Measurements from ENCODE around the gene CRTC1. TPM values are rescaled to one million over a fixed set of nuclear protein-coding genes. Genes with fewer than 3 reads are reported as not detected.

Gene CRTC1
- total RNA-seq, 1 donor from 2014 or later = 9.1 TPM

DNA sequence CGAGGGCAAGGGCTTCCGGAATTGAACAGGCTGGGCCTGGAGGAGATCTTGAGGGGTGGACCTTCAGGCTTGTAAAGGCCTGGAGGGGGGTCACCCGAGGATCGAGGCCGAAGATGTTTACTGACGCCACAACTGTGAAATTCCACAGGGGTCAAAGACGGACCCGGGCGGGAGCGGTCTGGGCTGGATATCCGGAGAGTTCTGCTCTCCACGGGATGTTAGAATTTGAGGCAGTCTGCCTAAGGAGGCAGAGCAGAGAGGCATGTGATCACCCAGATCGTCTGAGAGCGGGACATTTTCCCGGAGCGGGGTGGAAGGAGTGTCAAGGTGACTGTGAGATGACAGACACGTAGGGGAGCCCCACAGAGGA is 33.5 kb upstream of the CRTC1 start:
- ATAC-seq (ENCODE audit: poor library complexity) = peak; percentile 70
- DNase-seq = peak; percentile 75
- intact Hi-C loops (cut with DNase I) = no loop called here

DNA sequence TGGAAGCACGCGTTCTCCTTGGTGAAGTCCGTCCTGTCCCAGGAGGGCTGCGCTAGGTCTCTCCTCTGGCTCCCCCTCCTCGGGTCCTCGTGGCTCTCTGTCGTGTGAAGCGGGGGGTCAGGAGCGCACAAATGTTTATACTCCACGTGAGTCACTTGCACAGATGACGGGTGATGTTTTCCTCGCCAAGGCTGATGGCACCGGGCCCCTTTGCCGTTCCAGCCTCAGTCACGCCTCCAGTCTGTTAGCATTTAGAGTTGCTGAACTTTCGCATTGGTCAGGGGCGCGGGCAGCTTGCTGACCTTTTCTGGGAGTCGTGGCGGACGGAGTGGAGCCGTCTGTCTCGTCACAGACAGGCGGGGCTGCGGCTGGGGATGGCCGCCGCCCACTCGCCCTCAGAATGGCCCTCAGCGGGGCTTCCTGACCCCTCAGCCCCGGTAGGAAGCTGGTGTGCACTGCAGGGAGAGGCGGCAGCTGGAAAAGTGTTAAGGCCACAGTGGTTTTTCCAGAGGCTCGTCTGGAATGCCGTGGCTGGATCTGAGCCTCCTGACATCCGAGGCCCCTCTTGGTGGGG is 32.9 kb upstream of the CRTC1 start:
- intact Hi-C loops (cut with DNase I) = no loop called here
- peak; percentile 71 for ATAC-seq (ENCODE audit: poor library complexity)
- DNase-seq = peak; percentile 90

DNA sequence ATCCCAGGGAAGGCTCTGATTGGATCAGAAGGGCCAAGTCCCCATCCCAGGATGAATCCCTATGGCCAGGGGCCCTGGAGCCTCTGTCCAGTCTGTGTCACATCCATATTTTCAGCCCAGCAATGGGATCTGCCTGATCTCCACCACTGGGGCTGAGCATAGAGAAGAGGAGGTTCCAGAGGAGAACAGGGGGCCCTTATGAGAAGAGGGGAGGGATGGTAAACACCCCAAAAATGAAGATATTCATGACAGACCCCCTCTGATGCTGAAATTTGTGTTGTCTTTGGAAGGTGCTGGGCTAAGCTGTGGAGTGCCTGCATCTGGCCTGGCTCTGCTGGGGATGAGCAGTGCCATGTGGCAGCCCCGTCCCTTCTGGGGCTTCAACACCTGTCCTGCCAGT is 32.2 kb upstream of the CRTC1 start:
- DNase-seq = no peak
- no peak for ATAC-seq (ENCODE audit: poor library complexity)
- intact Hi-C loops (cut with DNase I) = no loop called here

DNA sequence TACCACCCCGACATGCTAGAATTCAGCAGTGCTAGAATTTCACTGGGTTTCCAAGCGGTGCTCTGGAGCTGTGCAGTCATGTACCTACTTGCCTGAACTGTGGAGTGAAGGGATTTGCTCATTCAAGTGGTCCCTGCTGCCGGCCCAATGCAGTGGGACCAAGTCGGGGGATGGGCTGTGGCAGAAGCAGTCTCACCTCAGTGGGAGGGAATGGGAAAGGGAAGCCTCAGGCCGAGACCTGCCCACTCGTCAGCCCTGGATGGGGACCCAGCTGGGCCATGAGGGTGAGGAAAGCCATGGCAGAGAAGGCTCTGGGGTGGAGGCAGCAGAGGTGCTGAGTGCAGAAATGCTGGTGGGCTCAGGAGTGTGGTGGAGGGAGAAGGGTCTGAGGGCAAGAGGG is 31.7 kb upstream of the CRTC1 start:
- intact Hi-C loops (cut with DNase I) = no loop called here
- ATAC-seq (ENCODE audit: poor library complexity) = no peak
- DNase-seq = no peak

DNA sequence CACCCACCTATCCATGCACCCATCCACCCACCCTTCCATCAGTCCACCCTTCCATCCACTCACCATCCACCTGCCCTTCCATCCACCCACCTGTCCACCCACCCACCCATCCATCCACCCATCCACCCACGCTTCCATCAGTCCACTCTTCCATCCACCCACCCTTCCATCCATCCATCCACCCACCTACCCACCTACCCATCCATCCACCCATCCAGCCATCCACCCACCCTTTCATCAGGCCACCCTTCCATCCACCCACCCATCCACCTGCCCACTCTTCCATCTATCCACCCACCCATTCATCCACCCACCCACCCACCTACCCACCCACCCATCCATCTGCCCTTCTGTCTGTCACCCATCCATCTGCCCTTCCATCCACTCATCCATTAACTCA is 29.6 kb upstream of the CRTC1 start:
- intact Hi-C loops (cut with DNase I) = no loop called here
- DNase-seq (no peak), ATAC-seq (ENCODE audit: poor library complexity) (no peak)

GRCh38 chr19:18654469-18654868 is 29.0 kb upstream of the CRTC1 start:
- ATAC-seq (ENCODE audit: poor library complexity) (no peak), DNase-seq (no peak)
- intact Hi-C loops (cut with DNase I) = no loop called here

GRCh38 chr19:18655173-18655844 is 28.2 kb upstream of the CRTC1 start:
- ATAC-seq (ENCODE audit: poor library complexity) (no peak), DNase-seq (no peak)
- intact Hi-C loops (cut with DNase I) = no loop called here

DNA sequence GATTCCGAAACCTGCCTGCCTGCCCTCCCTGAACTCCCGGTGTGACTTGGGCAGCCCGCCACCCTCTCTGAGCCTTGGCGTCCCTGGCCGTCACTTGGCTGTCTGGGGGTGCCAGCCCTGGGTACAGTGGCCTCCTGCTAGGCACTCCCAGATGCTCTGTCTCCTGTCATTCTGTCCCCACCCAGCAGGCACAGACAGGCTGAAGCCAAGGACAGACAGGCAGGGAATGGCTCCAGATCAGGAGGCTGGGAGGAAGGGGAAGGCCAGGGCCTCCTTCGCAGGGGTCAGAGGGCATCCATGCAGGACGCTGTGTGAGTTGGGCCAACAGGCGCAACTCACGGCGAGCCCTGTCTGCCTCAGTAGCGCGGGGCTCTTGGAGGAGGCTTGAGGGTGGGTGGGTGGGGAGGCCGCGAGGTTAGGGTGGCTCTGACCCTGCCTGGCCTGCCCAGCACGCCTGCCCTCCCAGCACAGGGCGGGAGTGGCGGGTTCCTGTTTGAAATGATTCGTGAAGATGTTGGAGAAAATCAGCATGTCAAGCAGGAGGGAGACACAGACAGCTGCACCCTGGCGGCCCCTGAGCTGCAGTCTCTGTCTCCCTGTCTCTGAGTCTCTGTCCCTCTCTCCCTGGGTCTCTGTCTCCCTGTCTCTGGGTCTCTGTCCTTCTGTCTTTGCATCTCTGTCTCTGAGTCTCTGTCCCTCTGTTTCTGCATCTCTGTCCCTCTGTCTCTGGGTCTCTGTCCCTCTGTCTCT is 27.0 kb upstream of the CRTC1 start:
- ATAC-seq (ENCODE audit: poor library complexity) = no peak
- no peak for DNase-seq
- intact Hi-C loops (cut with DNase I) = no loop called here

- peak; percentile 41 for ATAC-seq (ENCODE audit: poor library complexity)
- DNase-seq = peak; percentile 78
- intact Hi-C loops (cut with DNase I) = no loop called here
Measured at GRCh38 chr19:18657590-18658365, 25.7 kb upstream of the CRTC1 start.

- no peak for ATAC-seq (ENCODE audit: poor library complexity)
- intact Hi-C loops (cut with DNase I) = no loop called here
- no peak for DNase-seq
Measured at GRCh38 chr19:18658366-18658855, 25.1 kb upstream of the CRTC1 start.

GRCh38 chr19:18659281-18660050 is 24.0 kb upstream of the CRTC1 start:
- DNase-seq (peak; percentile 80), ATAC-seq (ENCODE audit: poor library complexity) (peak; percentile 62)
- intact Hi-C loops (cut with DNase I) = no loop called here

DNA sequence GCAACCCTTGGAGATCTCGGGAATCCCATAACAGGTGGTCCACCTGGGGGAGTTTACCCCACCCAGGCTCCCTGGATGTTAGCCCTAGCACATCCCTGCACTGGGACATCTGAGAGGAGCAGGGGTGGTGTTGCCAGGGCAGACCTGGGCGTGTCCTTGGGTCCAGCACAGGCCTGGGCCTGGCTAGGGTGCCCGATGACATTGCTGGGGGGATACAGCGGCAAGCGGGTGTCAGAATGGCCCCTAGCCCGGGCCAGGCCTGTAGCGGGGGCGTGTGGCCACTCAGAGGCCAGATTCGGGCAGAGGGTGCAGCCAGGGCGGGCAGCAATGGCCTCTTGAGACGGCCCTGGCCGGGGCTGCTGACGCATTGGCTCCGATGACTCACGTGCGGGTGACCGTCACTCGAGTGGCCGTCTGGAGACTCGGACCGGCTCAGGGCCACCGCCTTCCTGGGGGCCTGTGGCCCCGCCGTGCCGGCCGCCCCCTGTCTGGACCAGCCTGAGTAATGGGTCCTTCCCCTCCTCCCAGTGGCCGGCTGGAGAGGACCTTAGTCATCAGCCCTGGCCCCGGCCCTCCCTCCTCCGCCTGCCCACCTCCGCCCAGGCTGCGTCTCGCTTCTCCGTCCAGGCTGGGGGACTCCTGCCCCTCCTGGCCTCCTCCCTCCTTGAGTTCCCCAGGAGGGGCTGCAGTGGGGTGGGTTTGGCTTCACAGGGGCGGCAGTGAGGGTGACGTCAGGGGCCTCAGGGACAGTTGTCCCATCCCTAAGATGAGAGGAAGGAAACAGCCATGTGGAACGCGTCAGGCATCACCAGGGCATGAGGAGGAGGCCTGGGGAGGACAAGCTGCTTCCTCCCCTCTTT is 23.2 kb upstream of the CRTC1 start:
- intact Hi-C loops (cut with DNase I) = no loop called here
- ATAC-seq (ENCODE audit: poor library complexity) = peak; percentile 64
- peak; percentile 83 for DNase-seq

DNA sequence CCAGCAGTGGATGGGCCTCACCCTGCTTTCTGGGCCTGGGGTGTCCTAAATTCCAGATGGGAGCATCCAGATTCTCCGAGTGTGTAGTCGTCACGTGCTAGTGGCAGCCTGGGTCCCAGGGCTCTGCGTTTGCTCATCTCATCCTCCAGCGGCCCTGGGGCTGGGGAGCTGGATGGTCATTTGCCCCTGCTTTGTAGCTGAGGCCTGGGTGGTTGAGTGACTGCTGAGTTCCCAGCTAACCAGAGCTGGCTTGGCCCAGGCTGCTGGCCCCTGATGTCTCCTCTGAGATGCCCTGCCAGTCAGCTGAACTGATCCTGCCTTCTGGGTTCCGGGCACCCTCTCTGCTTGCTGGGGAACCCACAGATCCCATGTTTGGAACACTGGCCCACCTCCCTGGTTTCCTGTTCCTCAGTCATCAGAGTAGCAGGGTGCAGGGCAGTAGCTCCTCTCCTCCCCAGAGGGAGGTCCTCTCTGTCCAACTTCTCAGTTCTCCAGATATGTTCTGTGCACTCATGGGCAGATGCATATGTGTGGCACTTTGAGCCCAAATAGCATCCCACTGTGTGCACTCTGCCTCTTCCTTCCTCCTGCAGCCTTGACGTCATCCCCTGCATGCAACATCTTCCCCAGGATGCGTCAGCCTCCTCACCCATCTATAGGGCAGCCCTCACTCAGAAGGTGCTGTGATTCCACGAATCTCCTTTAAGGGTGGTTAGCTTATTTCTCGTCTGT is 22.4 kb upstream of the CRTC1 start:
- no peak for DNase-seq
- intact Hi-C loops (cut with DNase I) = no loop called here
- ATAC-seq (ENCODE audit: poor library complexity) = no peak

GRCh38 chr19:18662972-18663732 is 20.3 kb upstream of the CRTC1 start:
- intact Hi-C loops (cut with DNase I) = no loop called here
- DNase-seq = no peak
- no peak for ATAC-seq (ENCODE audit: poor library complexity)

DNA sequence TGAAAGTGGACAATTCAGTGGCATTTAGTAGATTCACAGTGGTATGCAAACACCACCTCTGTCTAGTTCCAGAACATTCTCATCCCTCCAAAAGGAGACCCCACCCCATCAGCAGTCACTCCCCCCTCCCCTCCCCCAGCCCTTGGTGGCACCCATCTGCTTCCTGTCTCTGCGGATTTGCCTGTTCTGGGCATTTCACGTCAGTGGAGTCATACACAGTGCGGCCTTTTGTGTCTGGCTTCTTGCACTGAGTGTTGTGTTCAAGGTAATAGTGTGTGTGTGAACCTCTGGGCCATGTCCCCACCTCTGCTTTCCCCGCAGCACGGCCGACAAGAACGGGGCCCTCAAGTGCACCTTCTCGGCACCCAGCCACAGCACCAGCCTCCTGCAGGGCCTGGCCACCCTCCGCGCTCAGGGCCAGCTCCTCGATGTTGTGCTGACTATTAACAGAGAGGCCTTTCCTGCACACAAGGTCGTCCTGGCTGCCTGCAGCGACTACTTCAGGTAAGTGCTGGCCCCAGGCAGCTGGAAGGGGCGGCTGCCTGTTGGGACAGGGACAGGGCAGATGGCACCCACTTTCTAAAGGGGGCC is 19.4 kb upstream of the CRTC1 start:
- intact Hi-C loops (cut with DNase I) = no loop called here
- ATAC-seq (ENCODE audit: poor library complexity) (no peak), DNase-seq (no peak)

DNA sequence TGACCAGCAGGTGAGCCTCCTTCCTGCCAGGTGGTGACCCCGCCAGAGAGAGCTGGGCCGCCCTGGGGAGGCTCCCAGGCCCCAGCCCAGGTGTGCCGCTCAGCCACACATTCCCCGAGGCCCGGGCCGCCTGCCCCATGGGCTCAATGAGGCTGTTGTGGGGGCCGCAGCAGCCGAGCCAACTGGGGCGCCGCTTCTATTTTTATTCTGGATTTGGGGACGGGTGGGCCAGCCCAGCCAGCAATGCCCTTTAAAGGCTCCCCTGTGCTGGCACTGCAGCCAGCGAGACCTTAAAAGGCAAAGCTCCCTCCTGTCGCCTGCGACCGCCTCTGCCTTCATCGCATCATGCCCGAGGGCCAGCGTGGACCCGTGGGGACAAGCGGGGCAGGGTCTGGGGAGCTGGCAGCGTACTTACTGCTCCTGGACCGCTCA is 17.7 kb upstream of the CRTC1 start:
- DNase-seq (no peak), ATAC-seq (ENCODE audit: poor library complexity) (peak; percentile 50)
- intact Hi-C loops (cut with DNase I) = no loop called here
